Testis (tissue), 5 donors: ENCODE data around the gene ANKRA2. TPM values are rescaled to one million over a fixed set of nuclear protein-coding genes. Genes with fewer than 3 reads are reported as not detected.
A peak's percentile ranks its signal among the peaks of the same experiment; 100 is the strongest.

ENCODE experiments used
- DNase-seq: peaks from one replicate; pipeline ENCODE4 v3.0.0-alpha.2; 2019
- H3K27ac ChIP-seq, 2 donors: fragments of 200-600 bp; sonication (generic); one replicate each; pipeline ENCODE4 v1.5.1; 2019
- H3K27me3 ChIP-seq: fragments of 200-600 bp; sonication (generic); one replicate; pipeline ENCODE4 v1.5.1; 2019
- H3K36me3 ChIP-seq: fragments of 200-600 bp; sonication (generic); one replicate; pipeline ENCODE4 v1.5.1; 2017; ENCODE audit warnings: low read depth; ENCODE audit errors: missing control alignments
- H3K4me1 ChIP-seq: fragments of 200-600 bp; sonication (generic); one replicate; pipeline ENCODE4 v1.5.1; 2019
- H3K4me3 ChIP-seq, 2 donors: fragments of 200-600 bp; sonication (generic); one replicate each; pipeline ENCODE4 v1.5.1; 2017 to 2019
- H3K9me3 ChIP-seq: fragments of 200-600 bp; sonication (generic); one replicate; pipeline ENCODE4 v1.5.1; 2017
- POLR2A ChIP-seq: fragments of 450-650 bp; IDR thresholded peaks from one replicate; pipeline ENCODE4 v1.6.1; 2017; ENCODE audit warnings: antibody characterized with exemption, mild to moderate bottlenecking, moderate library complexity
- WGBS, 2 donors: methylation state at CpG; one replicate each; pipeline ENCODE4 v1.1.5; 2018; 5-methylcytosine and 5-hydroxymethylcytosine counted together
- intact Hi-C: fragments of 100-400 bp; cut with DNase I; formaldehyde crosslinking; loops from one replicate; pipeline ENCODE4 v1.15.1; 2023; ENCODE audit warnings: low total_unique reads
- long read RNA-seq, 2 donors: transcript quantifications; one replicate each; lab custom pipeline, GENCODE V29; 2026
- polyA plus RNA-seq: library from polyadenylated mRNA; stranded (reverse); fragments of 350-450 nt; fragmentation: Illumina TruSeq; extraction: RNeasy Lipid Tissue Mini Kit (QIAGEN cat#74804); gene quantifications from one replicate; pipeline ENCODE4 v1.2.3, GENCODE V29; 2014; ENCODE audit warnings: low read depth, low replicate concordance; ENCODE audit not compliant: insufficient read depth
- total RNA-seq, 2 donors: library from RNA; depleted of rRNA; stranded (reverse); fragments of >200 nt; gene quantifications; one replicate each; pipeline ENCODE4 v1.2.3, GENCODE V29; 2016
- TF ChIP-seq, protein P1 (sequence below), 3 experiments: fragments of 450-650 bp in 2 of 3; fragments of 200-600 bp in 1 of 3; sonication (generic) in 1 of 3; IDR thresholded peaks; one replicate each; pipeline ENCODE4 v1.5.1; 2016 to 2019; ENCODE audit warnings: antibody characterized with exemption in 3 of 3, mild to moderate bottlenecking in 2 of 3, moderate library complexity in 1 of 3

The ANKRA2 gene, protein sequence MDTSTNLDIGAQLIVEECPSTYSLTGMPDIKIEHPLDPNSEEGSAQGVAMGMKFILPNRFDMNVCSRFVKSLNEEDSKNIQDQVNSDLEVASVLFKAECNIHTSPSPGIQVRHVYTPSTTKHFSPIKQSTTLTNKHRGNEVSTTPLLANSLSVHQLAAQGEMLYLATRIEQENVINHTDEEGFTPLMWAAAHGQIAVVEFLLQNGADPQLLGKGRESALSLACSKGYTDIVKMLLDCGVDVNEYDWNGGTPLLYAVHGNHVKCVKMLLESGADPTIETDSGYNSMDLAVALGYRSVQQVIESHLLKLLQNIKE
- total RNA-seq: 10 to 100 TPM; 33.6 to 34.7 TPM
- 20.3 TPM for polyA plus RNA-seq
- long read RNA-seq, donor 1, transcript ANKRA2-201 (9 exons, 2,063 nt): minor isoform, 12 of 36 reads
- long read RNA-seq, donor 1, transcript ANKRA2-205 (2 exons, 573 nt): major isoform, 21 of 36 reads
- long read RNA-seq, donor 1, partial matches to known transcripts: 0 of 36 reads
- long read RNA-seq, donor 1, other reads (novel, unspliced or antisense): 0 of 36 reads
- long read RNA-seq, donor 2, transcript ANKRA2-205 (2 exons, 573 nt): major isoform, 10 of 19 reads
- long read RNA-seq, donor 2, partial matches to known transcripts: 0 of 19 reads
- long read RNA-seq, donor 2, other reads (novel, unspliced or antisense): 0 of 19 reads

- intact Hi-C loops: no loop called here
- Histone ChIP-seq H3K27me3 (no peaks in the 10 kb centered on the region), H3K4me3 (peak within 1 kb of the TSS; percentile 79 to 99), H3K27ac (peak within 1 kb of the TSS; percentile 85 to 94), H3K9me3 (no peaks in the 10 kb centered on the region), H3K4me1 (peaks cover 12% of the 10 kb centered on the region), H3K36me3 (no peaks in the 10 kb centered on the region)
- 0% methylated on average over 60 to 62 of the region's 62 CpGs for WGBS, 2 donors
- peak; percentile 22 for TF ChIP-seq POLR2A
- TF ChIP-seq, protein P1, sequence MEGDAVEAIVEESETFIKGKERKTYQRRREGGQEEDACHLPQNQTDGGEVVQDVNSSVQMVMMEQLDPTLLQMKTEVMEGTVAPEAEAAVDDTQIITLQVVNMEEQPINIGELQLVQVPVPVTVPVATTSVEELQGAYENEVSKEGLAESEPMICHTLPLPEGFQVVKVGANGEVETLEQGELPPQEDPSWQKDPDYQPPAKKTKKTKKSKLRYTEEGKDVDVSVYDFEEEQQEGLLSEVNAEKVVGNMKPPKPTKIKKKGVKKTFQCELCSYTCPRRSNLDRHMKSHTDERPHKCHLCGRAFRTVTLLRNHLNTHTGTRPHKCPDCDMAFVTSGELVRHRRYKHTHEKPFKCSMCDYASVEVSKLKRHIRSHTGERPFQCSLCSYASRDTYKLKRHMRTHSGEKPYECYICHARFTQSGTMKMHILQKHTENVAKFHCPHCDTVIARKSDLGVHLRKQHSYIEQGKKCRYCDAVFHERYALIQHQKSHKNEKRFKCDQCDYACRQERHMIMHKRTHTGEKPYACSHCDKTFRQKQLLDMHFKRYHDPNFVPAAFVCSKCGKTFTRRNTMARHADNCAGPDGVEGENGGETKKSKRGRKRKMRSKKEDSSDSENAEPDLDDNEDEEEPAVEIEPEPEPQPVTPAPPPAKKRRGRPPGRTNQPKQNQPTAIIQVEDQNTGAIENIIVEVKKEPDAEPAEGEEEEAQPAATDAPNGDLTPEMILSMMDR (IDR thresholded peaks at IDR 0.05): no peak
- DNase-seq: peak; percentile 100
Measured at GRCh38 chr5:73565139-73565968, at the start of gene ANKRA2, which contains the start of gene UTP15. ANKRA2 (minus strand) TSS chr5:73565639; CDS start chr5:73562881, 2,758 bp downstream. UTP15 (plus strand) TSS chr5:73565743; CDS start chr5:73567345, 1,602 bp downstream.

DNA sequence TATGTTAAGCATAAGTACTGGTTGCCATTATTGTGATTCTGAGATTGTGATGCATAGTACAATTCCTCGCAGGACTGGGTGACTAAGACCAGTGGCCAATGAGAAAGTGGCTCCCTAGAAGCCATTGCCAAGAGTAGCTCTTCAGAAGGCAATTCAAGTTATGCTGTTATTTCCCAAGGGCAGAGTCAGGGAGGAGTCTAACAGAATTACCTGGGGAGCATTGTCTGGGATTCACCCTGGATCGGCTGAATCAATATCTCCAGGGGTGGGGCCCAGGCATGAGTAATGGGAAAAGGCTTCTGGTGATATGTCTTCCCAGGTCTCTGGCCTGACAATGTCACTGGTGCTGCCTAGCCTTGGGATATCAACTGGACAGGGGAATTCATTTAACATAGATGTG lies 49.6 kb upstream of the ANKRA2 start:
- 93 to 94% methylated on average over 2 of the region's 2 CpGs for WGBS, 2 donors
- TF ChIP-seq, protein P1 (IDR thresholded peaks at IDR 0.05): no peak
- TF ChIP-seq POLR2A: no peak
- no peaks in the 10 kb centered on the region for H3K36me3 ChIP-seq
- no peaks in the 10 kb centered on the region for H3K9me3 ChIP-seq
- no peaks in the 10 kb centered on the region for H3K4me1 ChIP-seq
- no peak overlapping the region for H3K27ac ChIP-seq
- intact Hi-C loops: no loop called here
- no peak for DNase-seq
- no peak overlapping the region for H3K4me3 ChIP-seq
- no peaks in the 10 kb centered on the region for H3K27me3 ChIP-seq

DNA sequence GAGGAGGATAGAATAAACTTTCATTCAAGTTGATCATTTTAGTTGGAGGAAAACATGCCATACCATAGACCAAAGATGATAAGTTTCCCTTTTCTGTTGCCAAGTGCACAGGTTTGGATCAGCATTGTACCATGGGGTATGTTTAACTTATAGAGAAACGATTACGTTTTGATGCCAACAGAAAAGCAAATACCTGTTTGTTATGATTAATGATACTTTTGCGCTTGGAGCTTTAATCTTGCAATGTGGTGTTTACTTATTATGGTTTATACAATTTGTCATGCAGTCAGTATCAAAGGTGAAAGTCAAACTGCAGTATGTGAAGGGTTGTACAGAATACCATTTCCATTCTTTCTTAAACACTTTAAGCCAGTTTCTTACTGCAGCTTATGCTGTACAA lies 47.4 kb upstream of the ANKRA2 start:
- TF ChIP-seq POLR2A: no peak
- TF ChIP-seq, protein P1 (IDR thresholded peaks at IDR 0.05): no peak
- Histone ChIP-seq H3K4me1 (no peaks in the 10 kb centered on the region), H3K36me3 (no peaks in the 10 kb centered on the region), H3K27ac (no peak overlapping the region), H3K9me3 (no peaks in the 10 kb centered on the region), H3K27me3 (no peaks in the 10 kb centered on the region), H3K4me3 (no peak overlapping the region)
- intact Hi-C loops: no loop called here
- DNase-seq: no peak
- WGBS, 2 donors: 89 to 90% methylated on average over 3 of the region's 3 CpGs

- no peak for DNase-seq
- intact Hi-C loops: no loop called here
- TF ChIP-seq, protein P1 (IDR thresholded peaks at IDR 0.05): no peak
- TF ChIP-seq POLR2A: no peak
- no peaks in the 10 kb centered on the region for H3K27me3 ChIP-seq
- no peaks in the 10 kb centered on the region for H3K9me3 ChIP-seq
- H3K4me3 ChIP-seq: no peak overlapping the region
- H3K27ac ChIP-seq: no peak overlapping the region
- no peaks in the 10 kb centered on the region for H3K36me3 ChIP-seq
- H3K4me1 ChIP-seq: peaks cover 9% of the 10 kb centered on the region
Measured at GRCh38 chr5:73607228-73607627, 41.8 kb upstream of the ANKRA2 start.
